HEK293 (cell line): ENCODE data around the gene MT1F.
A peak's percentile ranks its signal among the peaks of the same experiment; 100 is the strongest.
"Not testable (repeated sequence)": the region's sequence is repeated elsewhere in the genome, so short reads cannot be mapped to it uniquely, and the experiment has no call there.

Experiments
- CTCF ChIA-PET: fragments of 350-600 bp; formaldehyde crosslinking; extraction: SDS; loops from one replicate; lab custom pipeline; 2021; ENCODE audit warnings: antibody characterized with exemption; lab: Yijun Ruan, JAX
- POLR2A ChIA-PET: fragments of 300-600 bp; formaldehyde crosslinking; extraction: SDS; loops from one replicate; lab custom pipeline; 2020; ENCODE audit warnings: antibody characterized with exemption, inconsistent platforms; lab: Yijun Ruan, JAX
- H3K27ac ChIP-seq: fragments of 200-500 bp; sonication (Bioruptor generic); 2 replicates; pipeline ENCODE4 v1.5.1; 2014; ENCODE audit warnings: low read depth, low read length, control low read depth, inconsistent platforms; ENCODE audit errors: extremely low read depth
- H3K36me3 ChIP-seq, 2 experiments: fragments of 200-500 bp in 1 of 2; sonication (Bioruptor generic) in 1 of 2; 1 replicate in 1 of 2; 2 replicates in 1 of 2; pipeline ENCODE4 v1.5.1; 2014 to 2017; ENCODE audit warnings: inconsistent platforms in 2 of 2, low read length in 2 of 2; ENCODE audit not compliant: control insufficient read depth in 2 of 2, insufficient read depth in 1 of 2
- H3K4me1 ChIP-seq: fragments of 200-500 bp; sonication (Bioruptor generic); 2 replicates; pipeline ENCODE4 v1.5.1; 2014; ENCODE audit warnings: mild to moderate bottlenecking, low read length, inconsistent platforms; ENCODE audit not compliant: control insufficient read depth, insufficient read depth
- H3K4me3 ChIP-seq: 2 replicates; pipeline ENCODE4 v1.5.1; 2011; ENCODE audit warnings: low read depth, mild to moderate bottlenecking, control low read depth, low read length, moderate library complexity
- H3K9me3 ChIP-seq: fragments of 200-500 bp; sonication (Bioruptor generic); 2 replicates; pipeline ENCODE4 v1.5.1; 2014; ENCODE audit warnings: low read depth, low read length, inconsistent platforms; ENCODE audit not compliant: control insufficient read depth, insufficient read depth
- EGR2 ChIP-seq: fragments of 450-650 bp; formaldehyde crosslinking; IDR thresholded peaks from 2 replicates; pipeline ENCODE4 v1.5.1; 2016; ENCODE audit warnings: low read depth, missing biosample characterization, missing genetic modification characterization
- IKZF3 ChIP-seq: fragments of 450-650 bp; IDR thresholded peaks from 2 replicates; pipeline ENCODE4 v1.5.0; 2018; ENCODE audit warnings: missing biosample characterization, mild to moderate bottlenecking, missing genetic modification characterization, moderate library complexity
- INSM2 ChIP-seq: fragments of 450-650 bp; formaldehyde crosslinking; IDR thresholded peaks from 2 replicates; pipeline ENCODE4 v1.5.1; 2016; ENCODE audit warnings: missing biosample characterization, missing genetic modification characterization
- KLF16 ChIP-seq: fragments of 450-650 bp; formaldehyde crosslinking; IDR thresholded peaks from 2 replicates; pipeline ENCODE4 v1.5.1; 2017; ENCODE audit warnings: missing biosample characterization, missing genetic modification characterization
- MYNN ChIP-seq: fragments of 450-650 bp; formaldehyde crosslinking; IDR thresholded peaks from 2 replicates; pipeline ENCODE4 v1.5.1; 2016; ENCODE audit warnings: missing biosample characterization, missing genetic modification characterization, borderline replicate concordance
- OSR2 ChIP-seq: fragments of 450-650 bp; formaldehyde crosslinking; IDR thresholded peaks from 2 replicates; pipeline ENCODE4 v1.5.1; 2016; ENCODE audit warnings: missing biosample characterization, missing genetic modification characterization
- SETDB1 ChIP-seq: IDR thresholded peaks from one replicate; pipeline ENCODE4 v1.6.1; 2017; ENCODE audit warnings: mild to moderate bottlenecking, low read length, moderate library complexity, mixed read lengths; ENCODE audit not compliant: insufficient read length
- SP7 ChIP-seq: fragments of 450-650 bp; formaldehyde crosslinking; IDR thresholded peaks from 2 replicates; pipeline ENCODE4 v1.5.1; 2016; ENCODE audit warnings: missing biosample characterization, missing genetic modification characterization
- ZBTB1 ChIP-seq: fragments of 450-650 bp; formaldehyde crosslinking; IDR thresholded peaks from 2 replicates; pipeline ENCODE4 v1.5.1; 2016; ENCODE audit warnings: missing biosample characterization, missing genetic modification characterization
- ZBTB48 ChIP-seq: fragments of 450-650 bp; formaldehyde crosslinking; IDR thresholded peaks from 2 replicates; pipeline ENCODE4 v1.5.1; 2016; ENCODE audit warnings: missing biosample characterization, missing genetic modification characterization
- ZNF114 ChIP-seq: fragments of 450-650 bp; formaldehyde crosslinking; IDR thresholded peaks from 2 replicates; pipeline ENCODE4 v1.5.0; 2017; ENCODE audit warnings: missing biosample characterization, missing genetic modification characterization
- ZNF140 ChIP-seq: fragments of 450-650 bp; formaldehyde crosslinking; IDR thresholded peaks from 2 replicates; pipeline ENCODE4 v1.5.1; 2016; ENCODE audit warnings: missing biosample characterization, missing genetic modification characterization
- ZNF157 ChIP-seq: fragments of 450-650 bp; formaldehyde crosslinking; IDR thresholded peaks from 2 replicates; pipeline ENCODE4 v1.5.1; 2016; ENCODE audit warnings: missing biosample characterization, missing genetic modification characterization
- ZNF211 ChIP-seq: fragments of 450-650 bp; formaldehyde crosslinking; IDR thresholded peaks from 2 replicates; pipeline ENCODE4 v1.5.1; 2016; ENCODE audit warnings: low read depth, missing biosample characterization, missing genetic modification characterization
- ZNF239 ChIP-seq: fragments of 450-650 bp; formaldehyde crosslinking; IDR thresholded peaks from 2 replicates; pipeline ENCODE4 v1.5.1; 2016; ENCODE audit warnings: missing biosample characterization, missing genetic modification characterization
- ZNF449 ChIP-seq: fragments of 450-650 bp; formaldehyde crosslinking; IDR thresholded peaks from 2 replicates; pipeline ENCODE4 v1.5.1; 2017; ENCODE audit warnings: missing biosample characterization, mild to moderate bottlenecking, missing genetic modification characterization, moderate library complexity
- ZNF544 ChIP-seq: fragments of 450-650 bp; formaldehyde crosslinking; IDR thresholded peaks from 2 replicates; pipeline ENCODE4 v1.5.0; 2017; ENCODE audit warnings: missing biosample characterization, missing genetic modification characterization
- ZNF548 ChIP-seq: fragments of 450-650 bp; formaldehyde crosslinking; IDR thresholded peaks from 2 replicates; pipeline ENCODE4 v1.5.1; 2016; ENCODE audit warnings: missing biosample characterization, missing genetic modification characterization
- ZNF664 ChIP-seq: fragments of 450-650 bp; formaldehyde crosslinking; IDR thresholded peaks from 2 replicates; pipeline ENCODE4 v1.5.1; 2016; ENCODE audit warnings: missing biosample characterization, missing genetic modification characterization
- ZNF830 ChIP-seq: fragments of 450-650 bp; IDR thresholded peaks from 2 replicates; pipeline ENCODE4 v1.5.0; 2018; ENCODE audit warnings: missing biosample characterization, missing genetic modification characterization, low read depth, mild to moderate bottlenecking, moderate library complexity
- ZSCAN30 ChIP-seq: fragments of 450-650 bp; IDR thresholded peaks from 2 replicates; pipeline ENCODE4 v1.5.1; 2018; ENCODE audit warnings: missing biosample characterization, mild to moderate bottlenecking, missing genetic modification characterization, moderate library complexity
- TF ChIP-seq, protein P1 (sequence below): fragments of 450-650 bp; formaldehyde crosslinking; IDR thresholded peaks from 2 replicates; pipeline ENCODE4 v1.5.1; 2016; ENCODE audit warnings: missing biosample characterization, missing genetic modification characterization
- TF ChIP-seq, protein P2 (sequence below): fragments of 450-650 bp; formaldehyde crosslinking; IDR thresholded peaks from 2 replicates; pipeline ENCODE4 v1.5.1; 2016; ENCODE audit warnings: missing biosample characterization, missing genetic modification characterization, borderline replicate concordance
- TF ChIP-seq, protein P3 (sequence below): fragments of 450-650 bp; formaldehyde crosslinking; IDR thresholded peaks from 2 replicates; pipeline ENCODE4 v1.5.1; 2017; ENCODE audit warnings: missing biosample characterization, missing genetic modification characterization

MT1F gene

GRCh38 chr16:56672171-56672570, 14.4 kb downstream of the MT1F start:
- H3K9me3 ChIP-seq, H3K4me3 ChIP-seq, H3K36me3 ChIP-seq, H3K27ac ChIP-seq, H3K4me1 ChIP-seq, POLR2A ChIA-PET: not testable (repeated sequence)
- TF ChIP-seq EGR2 (tag by site-specific recombination) (peak; percentile 71), ZNF664 (tag by site-specific recombination) (peak; percentile 28; the same call in 1 of the 2 replicates)
- CTCF ChIA-PET = interaction anchor here (3.4 kb wide), 1 partner anchor 30 kb away, joined by 31 read pairs; no protein-coding TSS in a partner anchor

GRCh38 chr16:56672761-56673536, 15.2 kb downstream of the MT1F start:
- ChIA-PET CTCF (interaction anchor here (1.0 to 3.4 kb wide), 4 partner anchors 25 to 69 kb away, joined by 3 to 31 read pairs (median 6); no protein-coding TSS in a partner anchor), POLR2A (interaction anchor here (1.0 kb wide), 1 partner anchor 17 kb away, joined by 3 read pairs; no protein-coding TSS in a partner anchor)
- no peak overlapping the region for H3K4me3 ChIP-seq
- TF ChIP-seq, protein P1, sequence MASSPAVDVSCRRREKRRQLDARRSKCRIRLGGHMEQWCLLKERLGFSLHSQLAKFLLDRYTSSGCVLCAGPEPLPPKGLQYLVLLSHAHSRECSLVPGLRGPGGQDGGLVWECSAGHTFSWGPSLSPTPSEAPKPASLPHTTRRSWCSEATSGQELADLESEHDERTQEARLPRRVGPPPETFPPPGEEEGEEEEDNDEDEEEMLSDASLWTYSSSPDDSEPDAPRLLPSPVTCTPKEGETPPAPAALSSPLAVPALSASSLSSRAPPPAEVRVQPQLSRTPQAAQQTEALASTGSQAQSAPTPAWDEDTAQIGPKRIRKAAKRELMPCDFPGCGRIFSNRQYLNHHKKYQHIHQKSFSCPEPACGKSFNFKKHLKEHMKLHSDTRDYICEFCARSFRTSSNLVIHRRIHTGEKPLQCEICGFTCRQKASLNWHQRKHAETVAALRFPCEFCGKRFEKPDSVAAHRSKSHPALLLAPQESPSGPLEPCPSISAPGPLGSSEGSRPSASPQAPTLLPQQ = no peak
- TF ChIP-seq MYNN (tag by site-specific recombination) (no peak), ZSCAN30 (tag by site-specific recombination) (no peak), ZNF449 (tag by site-specific recombination) (no peak), ZNF544 (tag by site-specific recombination) (no peak), SP7 (no peak), ZNF211 (tag by site-specific recombination) (no peak)
- H3K27ac ChIP-seq = no peak overlapping the region
- H3K36me3 ChIP-seq = no peaks in the 10 kb centered on the region
- H3K4me1 ChIP-seq = no peaks in the 10 kb centered on the region
- no peaks in the 10 kb centered on the region for H3K9me3 ChIP-seq

GRCh38 chr16:56673921-56674320, 16.2 kb downstream of the MT1F start:
- TF ChIP-seq ZBTB1 (tag by site-specific recombination) = no peak
- TF ChIP-seq ZNF548 = no peak
- no peak for TF ChIP-seq OSR2 (tag by site-specific recombination)
- TF ChIP-seq ZBTB48 = no peak
- TF ChIP-seq, protein P2, sequence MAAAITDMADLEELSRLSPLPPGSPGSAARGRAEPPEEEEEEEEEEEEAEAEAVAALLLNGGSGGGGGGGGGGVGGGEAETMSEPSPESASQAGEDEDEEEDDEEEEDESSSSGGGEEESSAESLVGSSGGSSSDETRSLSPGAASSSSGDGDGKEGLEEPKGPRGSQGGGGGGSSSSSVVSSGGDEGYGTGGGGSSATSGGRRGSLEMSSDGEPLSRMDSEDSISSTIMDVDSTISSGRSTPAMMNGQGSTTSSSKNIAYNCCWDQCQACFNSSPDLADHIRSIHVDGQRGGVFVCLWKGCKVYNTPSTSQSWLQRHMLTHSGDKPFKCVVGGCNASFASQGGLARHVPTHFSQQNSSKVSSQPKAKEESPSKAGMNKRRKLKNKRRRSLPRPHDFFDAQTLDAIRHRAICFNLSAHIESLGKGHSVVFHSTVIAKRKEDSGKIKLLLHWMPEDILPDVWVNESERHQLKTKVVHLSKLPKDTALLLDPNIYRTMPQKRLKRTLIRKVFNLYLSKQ (tag by site-specific recombination) = no peak
- TF ChIP-seq ZNF239 (tag by site-specific recombination) = no peak
- TF ChIP-seq, protein P3, sequence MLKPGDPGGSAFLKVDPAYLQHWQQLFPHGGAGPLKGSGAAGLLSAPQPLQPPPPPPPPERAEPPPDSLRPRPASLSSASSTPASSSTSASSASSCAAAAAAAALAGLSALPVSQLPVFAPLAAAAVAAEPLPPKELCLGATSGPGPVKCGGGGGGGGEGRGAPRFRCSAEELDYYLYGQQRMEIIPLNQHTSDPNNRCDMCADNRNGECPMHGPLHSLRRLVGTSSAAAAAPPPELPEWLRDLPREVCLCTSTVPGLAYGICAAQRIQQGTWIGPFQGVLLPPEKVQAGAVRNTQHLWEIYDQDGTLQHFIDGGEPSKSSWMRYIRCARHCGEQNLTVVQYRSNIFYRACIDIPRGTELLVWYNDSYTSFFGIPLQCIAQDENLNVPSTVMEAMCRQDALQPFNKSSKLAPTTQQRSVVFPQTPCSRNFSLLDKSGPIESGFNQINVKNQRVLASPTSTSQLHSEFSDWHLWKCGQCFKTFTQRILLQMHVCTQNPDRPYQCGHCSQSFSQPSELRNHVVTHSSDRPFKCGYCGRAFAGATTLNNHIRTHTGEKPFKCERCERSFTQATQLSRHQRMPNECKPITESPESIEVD (tag by site-specific recombination) = no peak
- TF ChIP-seq KLF16 (tag by site-specific recombination) = no peak
- TF ChIP-seq ZNF114 (tag by site-specific recombination) = no peak
- TF ChIP-seq ZNF830 (tag by site-specific recombination) = no peak
- TF ChIP-seq INSM2 (tag by site-specific recombination) = no peak
- no peak for TF ChIP-seq IKZF3 (tag by site-specific recombination)
- no peak for TF ChIP-seq SETDB1
- TF ChIP-seq ZNF157 (tag by site-specific recombination) = no peak
- TF ChIP-seq ZNF140 (tag by site-specific recombination) = no peak
- ChIA-PET POLR2A (no interaction called here), CTCF (interaction anchor here (0.6 to 3.4 kb wide), 9 partner anchors 10 to 218 kb away, joined by 3 to 31 read pairs (median 4); no protein-coding TSS in a partner anchor)
- H3K4me3 ChIP-seq = no peak overlapping the region
- no peaks in the 10 kb centered on the region for H3K36me3 ChIP-seq
- no peak overlapping the region for H3K27ac ChIP-seq
- H3K9me3 ChIP-seq = no peaks in the 10 kb centered on the region
- no peaks in the 10 kb centered on the region for H3K4me1 ChIP-seq
